ENCODE data around the gene TTLL5. TPM values are rescaled to one million over a fixed set of nuclear protein-coding genes. Genes with fewer than 3 reads are reported as not detected.

The TTLL5 gene
- polyA plus RNA-seq, 4 donors: 4.6 to 14.8 (median 8.5) TPM

- no peaks in the 10 kb centered on the region for H3K9me3 ChIP-seq (ENCODE audit: control insufficient read depth in 2 of 2, insufficient read depth in 1 of 2, low read depth in 1 of 2, low read length in 1 of 2)
- no peak overlapping the region for H3K4me3 ChIP-seq (ENCODE audit: low read depth in 1 of 3, low read length in 3 of 3)
- H3K27ac ChIP-seq (ENCODE audit: low read depth in 1 of 3, low read length in 2 of 3): no peak overlapping the region
- peaks cover 0 to 3% (median 0%) of the 10 kb centered on the region in 3 donors for H3K36me3 ChIP-seq (ENCODE audit: control insufficient read depth in 3 of 3, insufficient read depth in 2 of 3, low read depth in 1 of 3, low read length in 3 of 3)
- DNase-seq (no peak), FAIRE-seq (no peak)
- peaks cover 0 to 5% (median 3%) of the 10 kb centered on the region in 3 donors for H3K4me1 ChIP-seq (ENCODE audit: control insufficient read depth in 3 of 3, insufficient read depth in 2 of 3, low read depth in 1 of 3, low read length in 2 of 3)
- H3K27me3 ChIP-seq (ENCODE audit: control insufficient read depth in 3 of 3, insufficient read depth in 3 of 3, low read length in 3 of 3): no peaks in the 10 kb centered on the region
These were observed 75.9 kb downstream of the TTLL5 start for GRCh38 chr14:75736845-75737485.

DNA sequence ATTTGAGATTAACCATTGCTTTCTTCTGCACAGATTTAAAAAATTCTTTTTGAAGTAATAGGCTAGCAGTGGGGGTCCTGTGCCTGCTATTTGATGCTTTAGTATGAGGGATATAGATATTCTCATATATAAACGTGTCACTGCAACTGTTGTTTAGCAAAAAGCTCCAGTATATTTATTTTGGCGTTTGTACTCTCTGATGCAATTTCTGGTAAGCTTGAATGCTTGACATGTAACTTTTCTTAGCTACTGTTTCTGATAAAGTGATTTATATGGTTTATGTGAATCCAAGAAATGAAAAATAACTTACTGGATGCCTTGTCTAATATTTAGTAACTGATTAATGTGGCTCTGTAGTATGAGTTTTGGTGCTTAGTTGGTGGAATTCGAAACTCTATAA is 77.1 kb downstream of the TTLL5 start:
- H3K4me1 ChIP-seq (ENCODE audit: control insufficient read depth in 3 of 3, insufficient read depth in 2 of 3, low read depth in 1 of 3, low read length in 2 of 3): peaks cover 0 to 5% (median 3%) of the 10 kb centered on the region in 3 donors
- DNase-seq (no peak), FAIRE-seq (no peak)
- no peak overlapping the region for H3K27ac ChIP-seq (ENCODE audit: low read depth in 1 of 3, low read length in 2 of 3)
- peaks cover under 1 to 4% (median 3%) of the 10 kb centered on the region in 3 donors for H3K36me3 ChIP-seq (ENCODE audit: control insufficient read depth in 3 of 3, insufficient read depth in 2 of 3, low read depth in 1 of 3, low read length in 3 of 3)
- H3K4me3 ChIP-seq (ENCODE audit: low read depth in 1 of 3, low read length in 3 of 3): no peak overlapping the region
- WGBS, 3 donors: 79 to 87% (median 81%) methylated on average over 3 of the region's 3 CpGs
- H3K27me3 ChIP-seq (ENCODE audit: control insufficient read depth in 3 of 3, insufficient read depth in 3 of 3, low read length in 3 of 3): no peaks in the 10 kb centered on the region
- H3K9me3 ChIP-seq (ENCODE audit: control insufficient read depth in 2 of 2, insufficient read depth in 1 of 2, low read depth in 1 of 2, low read length in 1 of 2): no peaks in the 10 kb centered on the region

- peaks cover 0 to 5% of the 10 kb centered on the region in 2 donors for H3K9me3 ChIP-seq (ENCODE audit: control insufficient read depth in 2 of 2, insufficient read depth in 1 of 2, low read depth in 1 of 2, low read length in 1 of 2)
- H3K4me1 ChIP-seq (ENCODE audit: control insufficient read depth in 3 of 3, insufficient read depth in 2 of 3, low read depth in 1 of 3, low read length in 2 of 3): no peaks in the 10 kb centered on the region
- H3K4me3 ChIP-seq (ENCODE audit: low read depth in 1 of 3, low read length in 3 of 3): no peak overlapping the region
- no peaks in the 10 kb centered on the region for H3K27me3 ChIP-seq (ENCODE audit: control insufficient read depth in 3 of 3, insufficient read depth in 3 of 3, low read length in 3 of 3)
- no peak overlapping the region for H3K27ac ChIP-seq (ENCODE audit: low read depth in 1 of 3, low read length in 2 of 3)
- WGBS, 3 donors: 66 to 88% (median 87%) methylated on average over 2 of the region's 2 CpGs
- DNase-seq (no peak), FAIRE-seq (no peak)
- H3K36me3 ChIP-seq (ENCODE audit: control insufficient read depth in 3 of 3, insufficient read depth in 2 of 3, low read depth in 1 of 3, low read length in 3 of 3): peaks cover 2 to 12% (median 4%) of the 10 kb centered on the region in 3 donors
These were observed 81.8 kb downstream of the TTLL5 start for GRCh38 chr14:75742867-75743266.

DNA sequence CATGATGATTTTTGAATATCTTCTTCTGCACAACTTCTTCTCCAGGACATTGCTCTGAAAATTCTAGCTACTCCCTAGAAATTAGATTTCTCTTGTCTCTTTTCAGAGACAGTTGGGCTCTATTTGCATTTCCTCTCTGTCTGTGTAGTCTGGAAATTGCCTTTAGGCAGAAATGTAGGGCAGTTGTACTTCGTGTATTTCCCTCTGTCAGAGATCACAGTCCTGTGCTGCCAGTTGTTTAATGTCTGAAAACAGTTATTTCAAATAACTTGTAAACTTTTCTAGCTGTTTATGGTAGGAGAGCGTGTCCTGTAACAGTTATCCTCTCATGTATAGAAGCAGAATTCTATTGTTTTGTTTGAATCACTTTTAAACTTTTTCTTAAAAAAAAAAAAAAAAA is 86.9 kb downstream of the TTLL5 start:
- Histone ChIP-seq H3K27ac (ENCODE audit: low read depth in 1 of 3, low read length in 2 of 3) (no peak overlapping the region), H3K27me3 (ENCODE audit: control insufficient read depth in 3 of 3, insufficient read depth in 3 of 3, low read length in 3 of 3) (no peaks in the 10 kb centered on the region), H3K4me3 (ENCODE audit: low read depth in 1 of 3, low read length in 3 of 3) (no peak overlapping the region), H3K36me3 (ENCODE audit: control insufficient read depth in 3 of 3, insufficient read depth in 2 of 3, low read depth in 1 of 3, low read length in 3 of 3) (peaks cover 2 to 9% (median 9%) of the 10 kb centered on the region in 3 donors), H3K4me1 (ENCODE audit: control insufficient read depth in 3 of 3, insufficient read depth in 2 of 3, low read depth in 1 of 3, low read length in 2 of 3) (no peaks in the 10 kb centered on the region), H3K9me3 (ENCODE audit: control insufficient read depth in 2 of 2, insufficient read depth in 1 of 2, low read depth in 1 of 2, low read length in 1 of 2) (peaks cover 0 to 5% of the 10 kb centered on the region in 2 donors)
- DNase-seq (no peak), FAIRE-seq (no peak)
- 72 to 80% (median 76%) methylated on average over 2 of the region's 2 CpGs for WGBS, 3 donors

- FAIRE-seq (no peak), DNase-seq (no peak)
- Histone ChIP-seq H3K4me1 (ENCODE audit: control insufficient read depth in 3 of 3, insufficient read depth in 2 of 3, low read depth in 1 of 3, low read length in 2 of 3) (no peaks in the 10 kb centered on the region), H3K4me3 (ENCODE audit: low read depth in 1 of 3, low read length in 3 of 3) (no peak overlapping the region), H3K36me3 (ENCODE audit: control insufficient read depth in 3 of 3, insufficient read depth in 2 of 3, low read depth in 1 of 3, low read length in 3 of 3) (peaks cover 2 to 9% (median 6%) of the 10 kb centered on the region in 3 donors), H3K27ac (ENCODE audit: low read depth in 1 of 3, low read length in 2 of 3) (no peak overlapping the region), H3K27me3 (ENCODE audit: control insufficient read depth in 3 of 3, insufficient read depth in 3 of 3, low read length in 3 of 3) (no peaks in the 10 kb centered on the region), H3K9me3 (ENCODE audit: control insufficient read depth in 2 of 2, insufficient read depth in 1 of 2, low read depth in 1 of 2, low read length in 1 of 2) (peaks cover 0 to 5% of the 10 kb centered on the region in 2 donors)
- WGBS, 3 donors: 78 to 95% (median 92%) methylated on average over 1 of the region's 1 CpG
These were observed 87.3 kb downstream of the TTLL5 start for GRCh38 chr14:75748336-75748735.

DNA sequence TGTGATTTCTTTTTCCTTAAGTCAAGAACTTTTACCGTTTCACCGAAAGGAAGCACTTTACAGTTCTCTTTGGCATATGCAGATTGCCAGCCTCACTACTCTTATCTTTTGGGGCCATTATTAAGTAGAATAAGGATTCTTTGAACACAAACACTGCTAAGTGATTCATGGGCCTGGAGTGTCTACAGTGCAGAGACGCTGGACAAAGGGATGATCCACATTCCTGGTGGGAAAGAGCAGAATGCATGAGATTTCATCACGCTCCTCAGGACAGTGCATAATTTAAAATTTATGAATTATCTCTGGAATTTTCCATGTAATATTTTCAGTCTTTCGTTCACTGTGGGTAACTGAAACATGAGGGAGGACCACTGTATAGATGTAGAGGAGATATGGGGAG is 90.2 kb downstream of the TTLL5 start:
- no peak for FAIRE-seq
- Histone ChIP-seq H3K4me3 (ENCODE audit: low read depth in 1 of 3, low read length in 3 of 3) (no peak overlapping the region), H3K36me3 (ENCODE audit: control insufficient read depth in 3 of 3, insufficient read depth in 2 of 3, low read depth in 1 of 3, low read length in 3 of 3) (peaks cover 2 to 8% (median 4%) of the 10 kb centered on the region in 3 donors), H3K27ac (ENCODE audit: low read depth in 1 of 3, low read length in 2 of 3) (no peak overlapping the region), H3K9me3 (ENCODE audit: control insufficient read depth in 2 of 2, insufficient read depth in 1 of 2, low read depth in 1 of 2, low read length in 1 of 2) (peaks cover 0 to 5% of the 10 kb centered on the region in 2 donors), H3K4me1 (ENCODE audit: control insufficient read depth in 3 of 3, insufficient read depth in 2 of 3, low read depth in 1 of 3, low read length in 2 of 3) (no peaks in the 10 kb centered on the region), H3K27me3 (ENCODE audit: control insufficient read depth in 3 of 3, insufficient read depth in 3 of 3, low read length in 3 of 3) (no peaks in the 10 kb centered on the region)
- WGBS, 3 donors: 95 to 97% (median 95%) methylated on average over 5 of the region's 5 CpGs
- no peak for DNase-seq

DNA sequence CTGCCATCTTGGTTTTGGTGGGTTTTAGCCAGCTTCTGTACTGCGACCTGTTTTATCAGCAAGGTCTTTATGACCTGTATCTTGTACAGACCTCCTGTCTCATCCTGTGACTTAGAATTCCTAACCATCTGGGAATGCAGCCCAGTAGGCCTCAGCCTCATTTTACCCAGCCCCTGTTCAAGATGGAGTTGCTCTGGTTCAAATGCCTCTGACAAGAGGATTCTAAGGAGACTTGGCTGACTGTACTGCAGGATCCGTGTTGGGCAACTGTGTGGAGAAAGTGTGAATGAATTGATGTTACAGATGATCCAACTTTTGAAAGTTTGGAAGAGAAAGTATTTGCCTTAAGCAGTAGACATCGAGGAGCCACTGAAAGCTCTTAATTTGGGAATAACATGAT is 91.0 kb downstream of the TTLL5 start:
- Histone ChIP-seq H3K4me1 (ENCODE audit: control insufficient read depth in 3 of 3, insufficient read depth in 2 of 3, low read depth in 1 of 3, low read length in 2 of 3) (no peaks in the 10 kb centered on the region), H3K27me3 (ENCODE audit: control insufficient read depth in 3 of 3, insufficient read depth in 3 of 3, low read length in 3 of 3) (no peaks in the 10 kb centered on the region), H3K4me3 (ENCODE audit: low read depth in 1 of 3, low read length in 3 of 3) (no peak overlapping the region), H3K36me3 (ENCODE audit: control insufficient read depth in 3 of 3, insufficient read depth in 2 of 3, low read depth in 1 of 3, low read length in 3 of 3) (peaks cover 0 to 6% (median 0%) of the 10 kb centered on the region in 3 donors), H3K27ac (ENCODE audit: low read depth in 1 of 3, low read length in 2 of 3) (no peak overlapping the region), H3K9me3 (ENCODE audit: control insufficient read depth in 2 of 2, insufficient read depth in 1 of 2, low read depth in 1 of 2, low read length in 1 of 2) (no peaks in the 10 kb centered on the region)
- DNase-seq (no peak), FAIRE-seq (no peak)
- 87 to 96% (median 91%) methylated on average over 3 of the region's 3 CpGs for whole genome bisulfite sequencing, 3 donors

DNA sequence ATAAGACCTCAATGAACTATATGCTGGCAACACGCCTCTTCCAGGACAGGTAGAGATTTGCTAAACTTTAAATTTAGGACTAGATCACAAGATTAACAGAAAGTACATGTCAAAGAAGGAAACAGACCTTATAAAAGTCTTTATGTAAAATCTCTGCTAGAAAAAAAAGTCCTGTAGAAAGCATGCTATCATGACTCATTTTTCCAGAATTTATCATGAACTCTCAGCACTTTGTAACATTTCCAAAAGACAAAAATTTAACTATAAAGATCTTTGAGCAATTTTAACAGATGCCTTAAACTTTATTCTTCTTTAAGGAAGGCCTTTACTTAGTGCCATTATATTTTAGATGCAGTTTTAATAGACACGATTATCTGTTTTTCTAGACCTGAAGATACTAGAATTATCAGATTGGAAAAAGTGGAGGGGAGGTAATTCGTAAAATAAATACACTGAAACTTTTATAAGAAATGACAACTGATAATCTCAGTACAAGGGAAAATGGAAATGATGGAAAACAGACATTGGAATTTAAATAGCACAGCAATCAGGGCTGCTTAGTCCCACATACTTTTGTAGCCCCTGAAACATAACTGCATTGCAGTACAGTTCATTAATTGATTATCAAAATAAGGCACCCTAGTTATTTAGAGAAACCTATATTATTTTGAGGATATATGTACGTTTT is 92.0 kb downstream of the TTLL5 start:
- Histone ChIP-seq H3K36me3 (ENCODE audit: control insufficient read depth in 3 of 3, insufficient read depth in 2 of 3, low read depth in 1 of 3, low read length in 3 of 3) (peaks cover 0 to 6% (median 0%) of the 10 kb centered on the region in 3 donors), H3K27ac (ENCODE audit: low read depth in 1 of 3, low read length in 2 of 3) (no peak overlapping the region), H3K9me3 (ENCODE audit: control insufficient read depth in 2 of 2, insufficient read depth in 1 of 2, low read depth in 1 of 2, low read length in 1 of 2) (no peaks in the 10 kb centered on the region), H3K27me3 (ENCODE audit: control insufficient read depth in 3 of 3, insufficient read depth in 3 of 3, low read length in 3 of 3) (no peaks in the 10 kb centered on the region), H3K4me1 (ENCODE audit: control insufficient read depth in 3 of 3, insufficient read depth in 2 of 3, low read depth in 1 of 3, low read length in 2 of 3) (no peaks in the 10 kb centered on the region), H3K4me3 (ENCODE audit: low read depth in 1 of 3, low read length in 3 of 3) (no peak overlapping the region)
- FAIRE-seq (no peak), DNase-seq (no peak)
- WGBS, 3 donors: 88 to 96% (median 88%) methylated on average over 4 of the region's 4 CpGs
